ENCODE data around the gene MAB21L1. TPM values are rescaled to one million over a fixed set of nuclear protein-coding genes. Genes with fewer than 3 reads are reported as not detected.

Gene MAB21L1
- total and polyA plus RNA-seq, 2 donors (not counting 1 experiment from before 2014, with no cell fraction given) = not detected

DNA sequence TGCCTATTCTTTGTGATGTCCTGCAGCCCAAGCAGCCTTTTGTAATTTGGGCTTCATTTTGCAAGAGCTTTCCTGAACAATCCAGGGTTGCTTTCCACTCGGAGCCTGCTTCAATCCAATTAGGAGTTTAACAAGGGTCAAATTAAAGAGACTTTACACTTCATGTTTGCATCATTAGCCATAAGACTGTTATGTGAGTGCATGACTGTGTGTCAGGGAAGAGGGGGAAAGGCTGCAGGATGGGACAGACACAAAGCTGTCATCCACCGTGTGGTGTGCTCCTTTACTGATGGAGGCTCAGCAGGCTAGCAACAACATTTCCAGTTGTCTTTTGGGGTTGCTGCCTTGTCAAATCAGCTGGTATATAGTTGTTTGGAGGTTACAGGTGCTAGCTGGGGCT lies 23.7 kb upstream of the MAB21L1 start:
- Histone ChIP-seq H3K4me1 (ENCODE audit: control insufficient read depth in 2 of 2, insufficient read depth in 2 of 2, low read length in 2 of 2) (no peaks in the 10 kb centered on the region), H3K4me3 (ENCODE audit: control extremely low read depth in 1 of 5, extremely low read depth in 1 of 5, insufficient read depth in 1 of 5, low read depth in 2 of 5, low read length in 4 of 5) (no peak overlapping the region), H3K9ac (ENCODE audit: low read length) (no peak overlapping the region), H3K27ac (ENCODE audit: low read length in 2 of 2) (no peak overlapping the region), H3K4me2 (replicated peaks; ENCODE audit: low read depth, low read length, poor library complexity, severe bottlenecking) (no peak overlapping the region), H3K36me3 (replicated peaks in 1 of 2; ENCODE audit: control extremely low read depth in 1 of 2, control insufficient read depth in 1 of 2, extremely low read depth in 1 of 2, insufficient read depth in 2 of 2, low read length in 1 of 2) (no peaks in the 10 kb centered on the region), H2AFZ (ENCODE audit: insufficient read depth, low read depth, low read length, poor library complexity, severe bottlenecking) (no peak overlapping the region), H3K9me3 (ENCODE audit: control extremely low read depth in 1 of 3, control insufficient read depth in 2 of 3, insufficient read depth in 1 of 3, low read length in 2 of 3) (no peaks in the 10 kb centered on the region), H3K79me2 (ENCODE audit: control insufficient read depth, insufficient read depth, low read length) (no peaks in the 10 kb centered on the region), H3K27me3 (replicated peaks in 1 of 4; ENCODE audit: control extremely low read depth in 1 of 4, control insufficient read depth in 3 of 4, insufficient read depth in 4 of 4, low read length in 3 of 4) (no peaks in the 10 kb centered on the region), H4K20me1 (ENCODE audit: control insufficient read depth, insufficient read depth, low read length, poor library complexity, severe bottlenecking) (no peaks in the 10 kb centered on the region)
- no peaks in the 10 kb centered on the region for H3K27me3 Mint-ChIP-seq
- ChIA-PET CTCF (no interaction called here), POLR2A (no interaction called here)
- intact Hi-C loops (cut with micrococcal nuclease) = no loop called here
- WGBS (ENCODE audit: insufficient coverage) = 89% methylated on average over 1 of the region's 2 CpGs
- H3K9me3 Mint-ChIP-seq (ENCODE audit: insufficient read depth) = peaks cover 2% of the 10 kb centered on the region
- no peaks in the 10 kb centered on the region for H3K4me1 Mint-ChIP-seq
- H3K4me3 Mint-ChIP-seq = no peak overlapping the region
- H3K27ac Mint-ChIP-seq = no peak overlapping the region
- ATAC-seq (ENCODE audit: low read depth) (no peak), DNase-seq (no peak)
- TF ChIP-seq, protein P1, sequence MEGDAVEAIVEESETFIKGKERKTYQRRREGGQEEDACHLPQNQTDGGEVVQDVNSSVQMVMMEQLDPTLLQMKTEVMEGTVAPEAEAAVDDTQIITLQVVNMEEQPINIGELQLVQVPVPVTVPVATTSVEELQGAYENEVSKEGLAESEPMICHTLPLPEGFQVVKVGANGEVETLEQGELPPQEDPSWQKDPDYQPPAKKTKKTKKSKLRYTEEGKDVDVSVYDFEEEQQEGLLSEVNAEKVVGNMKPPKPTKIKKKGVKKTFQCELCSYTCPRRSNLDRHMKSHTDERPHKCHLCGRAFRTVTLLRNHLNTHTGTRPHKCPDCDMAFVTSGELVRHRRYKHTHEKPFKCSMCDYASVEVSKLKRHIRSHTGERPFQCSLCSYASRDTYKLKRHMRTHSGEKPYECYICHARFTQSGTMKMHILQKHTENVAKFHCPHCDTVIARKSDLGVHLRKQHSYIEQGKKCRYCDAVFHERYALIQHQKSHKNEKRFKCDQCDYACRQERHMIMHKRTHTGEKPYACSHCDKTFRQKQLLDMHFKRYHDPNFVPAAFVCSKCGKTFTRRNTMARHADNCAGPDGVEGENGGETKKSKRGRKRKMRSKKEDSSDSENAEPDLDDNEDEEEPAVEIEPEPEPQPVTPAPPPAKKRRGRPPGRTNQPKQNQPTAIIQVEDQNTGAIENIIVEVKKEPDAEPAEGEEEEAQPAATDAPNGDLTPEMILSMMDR (IDR thresholded peaks at IDR 0.05) = no peak
- TF ChIP-seq EZH2 (IDR thresholded peaks at IDR 0.05; ENCODE audit: borderline replicate concordance, insufficient read depth, low read depth, low read length, poor library complexity, severe bottlenecking) = no peak

DNA sequence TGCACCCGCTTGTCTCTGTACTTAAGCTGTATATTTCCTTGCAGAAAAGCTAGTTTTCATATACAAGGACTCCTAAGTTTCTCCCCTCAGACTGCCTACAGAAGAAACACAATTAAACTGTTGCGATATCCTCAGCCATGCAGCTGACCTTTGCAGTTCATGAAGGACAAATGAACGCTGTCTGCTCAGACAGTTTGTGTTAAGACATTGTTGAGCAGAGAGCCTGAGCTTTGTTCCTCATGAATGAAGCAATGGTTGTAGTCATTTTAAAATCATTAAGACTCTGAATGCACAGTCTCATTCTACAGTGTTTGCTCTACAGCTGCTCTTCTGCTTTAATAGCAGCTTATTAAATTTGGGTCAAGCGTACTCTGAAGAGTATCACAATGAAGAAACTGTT lies 23.2 kb upstream of the MAB21L1 start:
- WGBS (ENCODE audit: insufficient coverage) = 97% methylated on average over 3 of the region's 4 CpGs
- Histone ChIP-seq H3K9ac (ENCODE audit: low read length) (no peak overlapping the region), H3K4me3 (ENCODE audit: control extremely low read depth in 1 of 5, extremely low read depth in 1 of 5, insufficient read depth in 1 of 5, low read depth in 2 of 5, low read length in 4 of 5) (no peak overlapping the region), H3K27ac (ENCODE audit: low read length in 2 of 2) (no peak overlapping the region), H3K79me2 (ENCODE audit: control insufficient read depth, insufficient read depth, low read length) (no peaks in the 10 kb centered on the region), H3K4me1 (ENCODE audit: control insufficient read depth in 2 of 2, insufficient read depth in 2 of 2, low read length in 2 of 2) (no peaks in the 10 kb centered on the region), H2AFZ (ENCODE audit: insufficient read depth, low read depth, low read length, poor library complexity, severe bottlenecking) (no peak overlapping the region), H3K27me3 (replicated peaks in 1 of 4; ENCODE audit: control extremely low read depth in 1 of 4, control insufficient read depth in 3 of 4, insufficient read depth in 4 of 4, low read length in 3 of 4) (no peaks in the 10 kb centered on the region), H3K4me2 (replicated peaks; ENCODE audit: low read depth, low read length, poor library complexity, severe bottlenecking) (no peak overlapping the region), H3K9me3 (ENCODE audit: control extremely low read depth in 1 of 3, control insufficient read depth in 2 of 3, insufficient read depth in 1 of 3, low read length in 2 of 3) (no peaks in the 10 kb centered on the region), H3K36me3 (replicated peaks in 1 of 2; ENCODE audit: control extremely low read depth in 1 of 2, control insufficient read depth in 1 of 2, extremely low read depth in 1 of 2, insufficient read depth in 2 of 2, low read length in 1 of 2) (no peaks in the 10 kb centered on the region), H4K20me1 (ENCODE audit: control insufficient read depth, insufficient read depth, low read length, poor library complexity, severe bottlenecking) (no peaks in the 10 kb centered on the region)
- Mint-ChIP-seq H3K4me1 (no peaks in the 10 kb centered on the region), H3K4me3 (no peak overlapping the region), H3K9me3 (ENCODE audit: insufficient read depth) (peaks cover 2% of the 10 kb centered on the region), H3K27me3 (no peaks in the 10 kb centered on the region), H3K27ac (no peak overlapping the region)
- ChIA-PET POLR2A (no interaction called here), CTCF (no interaction called here)
- TF ChIP-seq EZH2 (IDR thresholded peaks at IDR 0.05; ENCODE audit: borderline replicate concordance, insufficient read depth, low read depth, low read length, poor library complexity, severe bottlenecking) = no peak
- TF ChIP-seq, protein P1 (IDR thresholded peaks at IDR 0.05) = no peak
- no peak for DNase-seq
- intact Hi-C loops (cut with micrococcal nuclease) = no loop called here
- ATAC-seq (ENCODE audit: low read depth) = no peak
